Measurements from ENCODE around the gene CBLB.

- TF ChIP-seq CTCF (IDR thresholded peaks at IDR 0.05) (no peak), POLR2A (IDR thresholded peaks at IDR 0.05) (no peak), EP300 (IDR thresholded peaks at IDR 0.05) (no peak)
Measured at GRCh38 chr3:105770410-105770809, 98.4 kb downstream of the CBLB start.

Data from ovary (tissue), 3 donors.